Rectal smooth muscle tissue (tissue), 1 donor: ENCODE results near the gene LRRK1.

Source experiments
- H3K27ac ChIP-seq: one replicate; pipeline ENCODE4 v1.7.0; 2013; ENCODE audit warnings: low read depth, low read length, inconsistent platforms
- H3K27me3 ChIP-seq: one replicate; pipeline ENCODE4 v1.7.0; 2013; ENCODE audit warnings: low read length; ENCODE audit not compliant: control insufficient read depth, insufficient read depth
- H3K36me3 ChIP-seq: one replicate; pipeline ENCODE4 v1.7.0; 2013; ENCODE audit warnings: low read length; ENCODE audit not compliant: control insufficient read depth, insufficient read depth
- H3K4me1 ChIP-seq: one replicate; pipeline ENCODE4 v1.7.0; 2013; ENCODE audit warnings: low read length; ENCODE audit not compliant: control insufficient read depth, insufficient read depth
- H3K4me3 ChIP-seq: one replicate; pipeline ENCODE4 v1.7.0; 2013; ENCODE audit warnings: low read length
- H3K9ac ChIP-seq: one replicate; pipeline ENCODE4 v1.7.0; 2013; ENCODE audit warnings: low read length

LRRK1 gene

DNA sequence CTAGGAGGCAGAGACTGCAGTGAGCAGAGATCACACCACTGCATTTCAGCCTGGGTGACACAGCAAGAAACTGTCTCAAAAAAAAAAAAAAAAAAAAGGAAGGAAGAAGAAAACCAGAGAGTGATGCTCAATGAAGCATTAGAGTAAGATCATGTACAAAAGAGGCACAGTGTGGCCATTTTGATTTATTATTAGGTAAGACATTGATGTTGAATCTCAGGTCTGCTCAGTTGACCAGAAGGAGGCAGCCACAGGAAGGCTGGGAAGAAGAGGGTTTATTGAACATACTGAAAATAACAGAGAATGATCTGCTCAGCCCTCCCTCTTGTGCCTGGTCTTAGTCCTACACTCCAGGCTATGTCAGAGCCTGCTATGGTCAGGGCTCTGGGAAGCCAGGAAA lies 15.6 kb downstream of the LRRK1 start:
- Histone ChIP-seq H3K4me1 (no peaks in the 10 kb centered on the region), H3K36me3 (no peaks in the 10 kb centered on the region)

GRCh38 chr15:100937171-100937570 lies 18.0 kb downstream of the LRRK1 start:
- Histone ChIP-seq H3K4me3 (no peak overlapping the region), H3K27me3 (no peaks in the 10 kb centered on the region), H3K27ac (no peak overlapping the region), H3K4me1 (no peaks in the 10 kb centered on the region), H3K36me3 (no peaks in the 10 kb centered on the region), H3K9ac (no peak overlapping the region)

More for the DNA sequence above, 15.6 kb downstream of the LRRK1 start:
- Histone ChIP-seq H3K27ac (no peak overlapping the region), H3K4me3 (no peak overlapping the region), H3K27me3 (no peaks in the 10 kb centered on the region), H3K9ac (no peak overlapping the region)

GRCh38 chr15:100939791-100940190 lies 20.6 kb downstream of the LRRK1 start:
- H3K4me3 ChIP-seq = no peak overlapping the region
- no peak overlapping the region for H3K9ac ChIP-seq
- H3K27ac ChIP-seq = no peak overlapping the region
- H3K36me3 ChIP-seq = no peaks in the 10 kb centered on the region
- H3K27me3 ChIP-seq = no peaks in the 10 kb centered on the region
- H3K4me1 ChIP-seq = no peaks in the 10 kb centered on the region

DNA sequence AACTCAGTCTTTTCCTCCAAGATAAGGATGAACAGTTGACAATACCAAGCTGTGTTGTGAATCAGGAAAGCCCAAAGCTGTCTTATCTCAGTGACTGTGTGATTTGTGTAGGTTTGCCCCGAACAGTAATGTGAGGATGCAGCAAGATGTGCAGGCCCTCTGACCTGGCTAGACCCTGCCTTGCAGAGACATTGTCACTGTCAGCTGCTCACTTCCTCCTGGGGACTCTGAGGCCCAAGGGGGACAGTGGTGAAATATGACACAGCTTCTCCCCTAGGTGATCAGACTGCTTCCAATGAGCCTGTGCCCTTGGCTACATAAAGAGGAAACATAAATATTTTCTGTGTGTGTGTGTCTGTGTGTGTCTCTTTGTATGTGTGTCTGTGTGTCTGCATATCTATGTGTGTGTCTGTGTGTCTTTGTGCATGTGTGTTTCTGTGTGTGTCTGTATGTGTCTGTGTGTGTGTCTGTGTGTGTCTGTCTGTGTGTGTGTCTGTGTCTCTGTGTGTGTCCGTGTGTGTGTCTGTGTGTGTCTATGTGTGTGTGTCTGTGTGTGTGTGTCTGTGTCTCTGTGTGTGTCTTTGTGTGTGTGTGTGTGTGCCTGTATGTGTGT lies 21.7 kb downstream of the LRRK1 start:
- no peaks in the 10 kb centered on the region for H3K27me3 ChIP-seq
- H3K9ac ChIP-seq = no peak overlapping the region
- no peaks in the 10 kb centered on the region for H3K36me3 ChIP-seq
- H3K27ac ChIP-seq = no peak overlapping the region
- H3K4me3 ChIP-seq = no peak overlapping the region
- no peaks in the 10 kb centered on the region for H3K4me1 ChIP-seq

GRCh38 chr15:100941536-100941935 lies 22.4 kb downstream of the LRRK1 start:
- no peaks in the 10 kb centered on the region for H3K27me3 ChIP-seq
- no peak overlapping the region for H3K9ac ChIP-seq
- no peak overlapping the region for H3K27ac ChIP-seq
- H3K4me1 ChIP-seq = no peaks in the 10 kb centered on the region
- H3K4me3 ChIP-seq = no peak overlapping the region
- H3K36me3 ChIP-seq = no peaks in the 10 kb centered on the region

- Histone ChIP-seq H3K4me1 (no peaks in the 10 kb centered on the region), H3K27ac (no peak overlapping the region), H3K36me3 (no peaks in the 10 kb centered on the region), H3K4me3 (no peak overlapping the region), H3K27me3 (no peaks in the 10 kb centered on the region), H3K9ac (no peak overlapping the region)
These were observed 23.7 kb downstream of the LRRK1 start for GRCh38 chr15:100942656-100943425.

DNA sequence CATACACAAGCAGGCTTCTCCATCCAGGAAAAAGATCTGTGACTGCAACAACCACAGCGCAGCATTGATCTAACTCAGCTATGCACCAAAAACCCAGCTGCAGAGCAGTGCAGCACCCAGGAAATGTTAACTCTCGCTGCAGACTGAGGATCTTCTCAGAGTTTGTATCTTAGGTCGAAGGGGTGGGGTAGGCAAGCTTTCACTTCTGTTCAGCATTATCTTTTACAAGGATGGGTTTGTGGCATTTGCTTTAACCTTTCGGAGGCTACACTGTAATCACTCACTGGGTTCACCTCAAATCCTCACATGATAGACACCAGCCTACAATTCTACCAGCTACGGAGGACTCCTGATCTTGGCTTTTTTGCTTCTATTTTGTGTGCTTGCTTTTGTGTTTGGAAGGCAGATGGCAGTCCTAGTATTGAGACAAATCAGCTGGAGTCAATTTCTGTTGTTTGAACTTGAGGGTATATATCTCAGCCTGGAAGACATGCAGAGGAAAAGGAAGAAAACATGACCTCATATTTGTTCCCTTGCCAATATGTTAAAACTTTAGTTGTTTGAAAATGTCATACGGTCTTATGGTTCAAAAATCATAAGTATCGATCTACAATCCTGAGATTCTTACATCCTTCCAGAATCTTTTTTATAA lies 25.2 kb downstream of the LRRK1 start:
- Histone ChIP-seq H3K27ac (no peak overlapping the region), H3K9ac (no peak overlapping the region), H3K4me3 (no peak overlapping the region), H3K36me3 (no peaks in the 10 kb centered on the region), H3K4me1 (no peaks in the 10 kb centered on the region), H3K27me3 (no peaks in the 10 kb centered on the region)

- H3K4me3 ChIP-seq = no peak overlapping the region
- H3K36me3 ChIP-seq = no peaks in the 10 kb centered on the region
- no peaks in the 10 kb centered on the region for H3K4me1 ChIP-seq
- no peak overlapping the region for H3K27ac ChIP-seq
- H3K9ac ChIP-seq = no peak overlapping the region
- H3K27me3 ChIP-seq = no peaks in the 10 kb centered on the region
These were observed 25.8 kb downstream of the LRRK1 start for GRCh38 chr15:100944986-100945385.

- no peaks in the 10 kb centered on the region for H3K36me3 ChIP-seq
- no peak overlapping the region for H3K9ac ChIP-seq
- H3K4me3 ChIP-seq = no peak overlapping the region
- H3K27ac ChIP-seq = no peak overlapping the region
- H3K4me1 ChIP-seq = no peaks in the 10 kb centered on the region
- no peaks in the 10 kb centered on the region for H3K27me3 ChIP-seq
These were observed 28.7 kb downstream of the LRRK1 start for GRCh38 chr15:100947760-100948429.

GRCh38 chr15:100948430-100948762 lies 29.2 kb downstream of the LRRK1 start:
- Histone ChIP-seq H3K36me3 (no peaks in the 10 kb centered on the region), H3K4me1 (no peaks in the 10 kb centered on the region), H3K27ac (no peak overlapping the region), H3K27me3 (no peaks in the 10 kb centered on the region), H3K4me3 (no peak overlapping the region), H3K9ac (no peak overlapping the region)

DNA sequence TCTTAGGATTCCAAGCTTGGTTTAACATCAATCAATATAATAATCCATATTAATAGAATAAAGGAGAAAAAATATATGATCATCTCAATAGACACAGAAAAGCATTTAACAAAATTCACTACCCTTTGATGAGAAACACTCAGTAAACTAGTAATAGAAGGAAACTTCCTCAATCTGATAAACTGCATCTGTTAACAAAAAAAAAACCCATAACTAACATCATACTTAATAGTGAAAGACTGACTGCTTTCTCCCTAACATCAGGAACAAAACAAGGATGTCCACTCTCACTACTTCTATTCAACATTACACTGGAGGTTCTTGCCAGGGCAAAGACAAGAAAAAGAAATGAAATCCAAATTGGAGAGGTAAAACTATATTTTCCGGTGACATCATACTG lies 30.5 kb downstream of the LRRK1 start:
- Histone ChIP-seq H3K9ac (no peak overlapping the region), H3K27ac (no peak overlapping the region), H3K4me3 (no peak overlapping the region), H3K4me1 (no peaks in the 10 kb centered on the region), H3K27me3 (no peaks in the 10 kb centered on the region), H3K36me3 (no peaks in the 10 kb centered on the region)

- Histone ChIP-seq H3K4me3 (no peak overlapping the region), H3K4me1 (no peaks in the 10 kb centered on the region), H3K27me3 (no peaks in the 10 kb centered on the region), H3K36me3 (no peaks in the 10 kb centered on the region), H3K9ac (no peak overlapping the region), H3K27ac (no peak overlapping the region)
These were observed 32.8 kb downstream of the LRRK1 start for GRCh38 chr15:100951965-100952364.
